Endothelial cell of umbilical vein (primary cell): ENCODE data around the gene INTS12. TPM values are rescaled to one million over a fixed set of nuclear protein-coding genes. Genes with fewer than 3 reads are reported as not detected.

ENCODE experiments used
- BruUV-seq: library from RNA; stranded (reverse); fragments of 400-500 nt; replicated peaks from 2 replicates; lab custom pipeline; 2021; lab: Mats Ljungman, UMichigan
- CTCF ChIA-PET: fragments of 300-600, 350-600 bp; sonication (Branson Sonifier 250); formaldehyde crosslinking; loops from one replicate; lab custom pipeline; 2021; ENCODE audit warnings: antibody characterized with exemption, inconsistent platforms; lab: Charles Lee
- POLR2A ChIA-PET: fragments of 300-600, 350-600 bp; sonication (Branson Sonifier 250); formaldehyde crosslinking; loops from one replicate; lab custom pipeline; 2021; ENCODE audit warnings: antibody characterized with exemption, inconsistent platforms; lab: Charles Lee
- DNase-seq: peaks from one replicate; pipeline ENCODE4 v3.0.0-alpha.2; 2011; ENCODE audit warnings: low read depth, low spot score
- FAIRE-seq: peaks from 2 replicates; lab custom pipeline; 2011; peaks lifted over from hg19 to GRCh38; lab: Jason Lieb, UNC
- H2AFZ ChIP-seq: 2 replicates; pipeline ENCODE4 v1.6.0; 2012; ENCODE audit warnings: low read depth, low read length, control low read depth, inconsistent platforms
- H3K27ac ChIP-seq: 2 replicates; pipeline ENCODE4 v1.5.1; 2011; ENCODE audit warnings: low read depth, mild to moderate bottlenecking, control low read depth, low read length, moderate library complexity; ENCODE audit not compliant: insufficient read depth
- H3K27me3 ChIP-seq, 2 experiments: 2 replicates each; pipeline versions ENCODE4 v1.6.0 to v1.6.1; 2011; ENCODE audit warnings: low read length in 2 of 2, mixed read lengths in 1 of 2; ENCODE audit not compliant: control insufficient read depth in 2 of 2, insufficient read depth in 2 of 2
- H3K36me3 ChIP-seq, 2 experiments: 2 replicates in 1 of 2; 3 replicates in 1 of 2; pipeline ENCODE4 v1.5.1; 2011; ENCODE audit warnings: low read length in 2 of 2, mild to moderate bottlenecking in 1 of 2, moderate library complexity in 1 of 2; ENCODE audit not compliant: control insufficient read depth in 2 of 2, insufficient read depth in 2 of 2; ENCODE audit errors: extremely low read depth in 1 of 2
- H3K4me1 ChIP-seq: 3 replicates; pipeline ENCODE4 v1.5.1; 2011; ENCODE audit warnings: mild to moderate bottlenecking, low read length; ENCODE audit not compliant: control insufficient read depth, insufficient read depth; ENCODE audit errors: extremely low read depth
- H3K4me2 ChIP-seq: 2 replicates; pipeline ENCODE4 v1.6.1; 2011; ENCODE audit warnings: low read length, control low read depth, mixed read lengths; ENCODE audit not compliant: insufficient read depth
- H3K4me3 ChIP-seq, 3 experiments: fragments of 200-600 bp in 1 of 3; sonication (generic), shearing (Covaris generic) in 1 of 3; replicated peaks in 1 of 3; 2 replicates each; pipeline ENCODE4 v1.5.1; 2011 to 2016; ENCODE audit warnings: control low read depth in 3 of 3, low read length in 3 of 3, mild to moderate bottlenecking in 2 of 3, inconsistent platforms in 1 of 3, low read depth in 1 of 3, moderate library complexity in 1 of 3; ENCODE audit not compliant: insufficient read depth in 1 of 3
- H3K79me2 ChIP-seq: 2 replicates; pipeline ENCODE4 v1.6.0; 2012; ENCODE audit warnings: low read length, inconsistent platforms; ENCODE audit not compliant: control insufficient read depth, insufficient read depth
- H3K9ac ChIP-seq: replicated peaks from 2 replicates; pipeline ENCODE3; 2011; ENCODE audit warnings: low read length, control low read depth; ENCODE audit not compliant: insufficient read depth; ENCODE audit errors: extremely low read depth
- H3K9me1 ChIP-seq: replicated peaks from 3 replicates; pipeline ENCODE4 v1.6.0; 2011; ENCODE audit warnings: mild to moderate bottlenecking, low read length; ENCODE audit not compliant: control insufficient read depth, insufficient read depth; ENCODE audit errors: extremely low read depth
- H3K9me3 ChIP-seq: replicated peaks from 2 replicates; pipeline ENCODE4 v1.5.1; 2012; ENCODE audit warnings: low read length, inconsistent platforms; ENCODE audit not compliant: control insufficient read depth, insufficient read depth
- H4K20me1 ChIP-seq: replicated peaks from 2 replicates; pipeline ENCODE3; 2011; ENCODE audit warnings: mild to moderate bottlenecking, low read length; ENCODE audit not compliant: control insufficient read depth, insufficient read depth; ENCODE audit errors: extremely low read depth
- CTCF ChIP-seq, 2 donors: IDR thresholded peaks; 1 replicate in 1 of 2; 2 replicates in 1 of 2; pipeline ENCODE4 v1.5.1; 2011; ENCODE audit warnings: low read length in 2 of 2, mild to moderate bottlenecking in 2 of 2, moderate library complexity in 2 of 2, control low read depth in 1 of 2, inconsistent platforms in 1 of 2, low read depth in 1 of 2; ENCODE audit not compliant: insufficient read depth in 1 of 2; ENCODE audit errors: extremely low read depth in 1 of 2
- EZH2 ChIP-seq: IDR thresholded peaks from 2 replicates; pipeline ENCODE4 v1.6.1; 2012; ENCODE audit warnings: borderline replicate concordance, low read depth, mild to moderate bottlenecking, moderate library complexity, low read length, inconsistent platforms; ENCODE audit not compliant: severe bottlenecking
- FOS ChIP-seq: IDR thresholded peaks from 2 replicates; pipeline ENCODE4 v1.6.1; 2011; ENCODE audit warnings: mild to moderate bottlenecking, low read length, moderate library complexity, borderline replicate concordance; ENCODE audit not compliant: insufficient read depth
- MAX ChIP-seq: IDR thresholded peaks from 2 replicates; pipeline ENCODE4 v1.6.1; 2011; ENCODE audit not compliant: insufficient read depth, insufficient read length
- POLR2A ChIP-seq: IDR thresholded peaks from 2 replicates; pipeline ENCODE4 v1.6.1; 2012; ENCODE audit warnings: low read depth, mild to moderate bottlenecking, control low read depth, low read length
- POLR2AphosphoS5 ChIP-seq: IDR thresholded peaks from 2 replicates; pipeline ENCODE4 v1.6.1; 2012; ENCODE audit warnings: low read depth, mild to moderate bottlenecking, control low read depth, low read length, moderate library complexity; ENCODE audit not compliant: insufficient read depth
- dilution Hi-C: fragments of 300-500 bp; cut with MboI; formaldehyde crosslinking; loops from one replicate; pipeline ENCODE4 v1.15.0; 2019; ENCODE audit warnings: low sequenced_read_pairs; ENCODE audit not compliant: extremely low pct_ligation_motif_present
- intact Hi-C: fragments of 100-400 bp; cut with micrococcal nuclease; formaldehyde crosslinking; loops from one replicate; pipeline ENCODE4 v1.10.0; 2022
- polyA plus RNA-seq, 4 experiments: library from polyadenylated mRNA; depleted of rRNA in 3 of 4; stranded (reverse) in 3 of 4; unstranded in 1 of 4; fragments of >200 nt; gene quantifications; 2 replicates each; pipeline versions ENCODE4 v1.2.1 to v1.2.3, GENCODE V29; 2011 to 2012; ENCODE audit warnings: missing spikeins in 1 of 4
- total RNA-seq: library from RNA; stranded (reverse); gene quantifications from 2 replicates; pipeline ENCODE4 v1.2.3, GENCODE V29; 2021

INTS12 gene
- total and polyA plus RNA-seq, 2 donors (not counting 3 experiments of a cell fraction or from before 2014, with no cell fraction given), result 19.7 to 20.9 TPM

- H3K36me3 ChIP-seq, result no peaks in the 10 kb centered on the region
- no peak overlapping the region for H2AFZ ChIP-seq
- H3K27ac ChIP-seq, result no peak overlapping the region
- H3K27me3 ChIP-seq, result no peaks in the 10 kb centered on the region
- H3K9me3 ChIP-seq, result no peaks in the 10 kb centered on the region
- dilution Hi-C loops (no loop called here), intact Hi-C loops (loop anchor here (1.0 to 10.0 kb wide), 4 partner anchors 194 to 487 kb away; no protein-coding TSS in a partner anchor)
- no peaks in the 10 kb centered on the region for H4K20me1 ChIP-seq
- no TSS peak for BruUV-seq
- H3K4me2 ChIP-seq, result no peak overlapping the region
- H3K4me3 ChIP-seq, result no peak overlapping the region
- H3K79me2 ChIP-seq, result peaks cover 11% of the 10 kb centered on the region
- FAIRE-seq (peak; percentile 4), DNase-seq (peak; percentile 64)
- H3K9me1 ChIP-seq, result no peaks in the 10 kb centered on the region
- H3K9ac ChIP-seq, result no peak overlapping the region
- ChIA-PET CTCF (interaction anchor here (0.7 to 3.1 kb wide), 39 partner anchors 10 to 585 kb away, joined by 3 to 85 read pairs (median 4); partner anchors contain the start of gene PPA2), POLR2A (no interaction called here)
- TF ChIP-seq POLR2AphosphoS5 (no peak), EZH2 (no peak), FOS (no peak), MAX (no peak), POLR2A (no peak), CTCF (IDR thresholded peaks at IDR 0.05; ENCODE audit: extremely low read depth in 1 of 2, insufficient read depth in 1 of 2, low read depth in 1 of 2, low read length in 2 of 2) (peak; percentile 12 to 27)
- H3K4me1 ChIP-seq, result no peaks in the 10 kb centered on the region
Observed at GRCh38 chr4:105715692-105716278, 7.3 kb upstream of the INTS12 start.
